Right kidney (tissue), 9 donors: Measurements from ENCODE around the gene PODN.
A peak's percentile ranks its signal among the peaks of the same experiment; 100 is the strongest.

Experiments used
- DNase-seq: peaks from one replicate; pipeline ENCODE4 v3.0.0-alpha.2; 2016
- long read RNA-seq, 8 donors: transcript quantifications; one replicate each; lab custom pipeline, GENCODE V29; 2026

PODN gene
- long read RNA-seq, donor 1 = 0 reads
- long read RNA-seq, donor 2 = 0 reads
- long read RNA-seq, donor 3 = 0 reads
- long read RNA-seq, donor 4 = 0 reads
- long read RNA-seq, donor 5 = 0 reads
- long read RNA-seq, donor 6 = 0 reads
- long read RNA-seq, donor 7, partial matches to known transcripts = 0 of 2 reads
- long read RNA-seq, donor 7, other reads (novel, unspliced or antisense) = 0 of 2 reads
- long read RNA-seq, donor 8 = 0 reads

DNA sequence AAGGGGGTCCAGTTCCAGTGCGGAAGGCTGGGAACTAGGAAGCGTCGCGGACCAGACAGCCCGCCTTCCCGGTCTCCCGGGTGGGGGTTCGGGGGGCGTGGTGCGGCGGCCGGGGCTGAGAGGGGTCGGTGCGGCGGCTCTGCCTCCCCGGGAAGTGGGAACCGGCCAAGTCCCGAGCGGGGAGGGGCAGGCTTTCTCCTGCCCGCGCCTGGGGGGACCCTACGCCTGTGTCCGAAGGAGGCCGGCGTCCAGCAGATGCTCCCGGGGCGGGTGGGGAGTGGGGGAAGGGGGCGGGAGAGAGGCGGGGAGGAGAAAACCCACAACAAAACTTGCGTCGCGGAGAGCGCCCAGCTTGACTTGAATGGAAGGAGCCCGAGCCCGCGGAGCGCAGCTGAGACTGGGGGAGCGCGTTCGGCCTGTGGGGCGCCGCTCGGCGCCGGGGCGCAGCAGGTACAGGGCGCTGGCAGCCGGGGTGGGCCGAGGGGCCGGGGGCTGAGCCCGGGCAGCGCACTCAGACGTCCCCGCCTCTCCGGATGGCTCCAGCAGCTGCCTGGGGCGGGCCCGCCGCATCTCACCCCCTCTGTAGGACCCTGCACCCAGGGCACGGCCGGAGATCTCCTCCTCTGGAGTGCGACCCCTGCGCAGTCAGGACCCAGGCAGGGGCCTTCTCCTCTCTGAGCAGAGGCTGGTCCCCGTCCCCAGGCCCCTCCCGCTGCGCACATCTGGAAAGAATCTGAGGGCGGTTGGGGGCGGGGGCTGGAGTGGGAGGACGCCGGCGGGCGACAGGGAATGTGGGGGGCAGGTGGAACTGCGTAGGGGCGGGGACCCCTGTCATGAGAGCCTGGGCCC lies at the start of gene PODN:
Gene PODN, plus strand, starts transcription at position 355 of the 849 bp plus-strand sequence. CDS start 7,643 bp downstream, outside the sequence.
- DNase-seq = peak; percentile 56

DNA sequence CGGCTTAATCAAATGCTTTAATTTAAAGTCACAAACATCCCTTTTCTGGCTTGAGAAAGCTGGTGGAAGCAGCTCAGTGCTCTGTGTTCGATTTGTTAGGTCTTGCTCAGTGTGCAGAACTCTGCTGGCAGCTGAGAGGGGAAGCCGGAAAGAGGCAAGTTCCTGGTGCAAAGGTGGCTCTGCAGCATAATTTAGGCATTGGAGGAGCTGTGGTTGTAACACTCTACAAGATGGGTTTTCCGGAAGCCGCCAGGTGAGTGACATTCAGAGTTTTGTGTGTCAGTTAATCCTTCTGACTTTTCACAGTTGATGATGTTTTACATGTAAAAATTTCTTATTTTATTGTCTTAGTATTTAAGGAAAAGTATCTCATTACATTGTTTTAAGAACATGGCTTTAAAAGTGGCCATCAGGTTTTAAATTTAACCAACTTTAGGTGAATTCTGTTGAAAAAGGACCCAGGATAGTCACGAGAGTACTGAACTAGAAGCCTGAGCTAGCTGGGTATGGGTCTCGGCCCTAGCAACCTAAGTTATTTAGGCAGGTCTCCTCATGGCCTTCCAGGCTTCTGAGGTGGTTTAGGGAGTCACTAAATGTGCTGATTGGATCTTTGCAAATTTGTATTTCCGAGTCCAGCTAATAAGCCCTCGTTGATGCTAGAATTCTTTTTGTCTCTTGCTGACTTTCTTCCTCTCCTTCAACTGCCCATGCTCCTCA lies 47.1 kb upstream of the PODN start:
- DNase-seq = peak; percentile 57

DNA sequence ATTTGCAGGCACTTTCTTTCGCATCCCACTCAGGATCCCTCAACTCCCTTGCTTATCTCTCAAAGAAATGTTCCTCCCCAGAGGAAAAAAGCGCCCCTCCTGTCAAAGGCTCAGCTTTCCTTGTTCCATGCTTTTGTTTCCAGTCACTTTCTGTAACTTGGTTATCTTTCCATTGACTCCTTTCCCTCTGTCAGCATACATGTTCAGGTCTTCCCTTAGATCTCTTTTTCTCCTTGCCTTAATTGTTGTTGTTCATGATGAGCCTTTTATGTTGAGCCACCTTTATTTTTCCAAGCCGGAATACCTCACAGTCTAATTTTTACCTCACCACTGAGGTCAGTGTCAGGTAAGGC lies 46.5 kb upstream of the PODN start:
- DNase-seq = peak; percentile 11

GRCh38 chr1:53016705-53017104 lies 45.3 kb upstream of the PODN start:
- no peak for DNase-seq

DNA sequence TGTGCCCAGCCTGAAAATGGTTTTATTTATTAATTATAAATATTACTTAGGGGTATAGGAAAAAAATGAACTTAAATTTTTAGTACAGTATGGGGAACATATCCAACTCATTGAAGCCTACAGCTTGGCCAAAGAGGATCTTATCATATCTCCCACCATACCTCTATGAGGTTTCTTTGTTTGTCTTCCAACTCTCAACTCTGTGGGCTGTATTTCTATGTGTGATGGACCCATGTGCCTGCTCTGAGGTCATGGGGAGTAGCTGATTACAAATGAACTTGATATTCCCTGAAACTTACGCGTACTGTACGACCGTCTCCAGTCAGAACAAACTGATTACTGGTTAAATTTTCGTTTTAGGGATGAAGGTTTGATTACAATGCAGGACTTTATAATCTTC lies 41.4 kb upstream of the PODN start:
- DNase-seq = no peak

DNA sequence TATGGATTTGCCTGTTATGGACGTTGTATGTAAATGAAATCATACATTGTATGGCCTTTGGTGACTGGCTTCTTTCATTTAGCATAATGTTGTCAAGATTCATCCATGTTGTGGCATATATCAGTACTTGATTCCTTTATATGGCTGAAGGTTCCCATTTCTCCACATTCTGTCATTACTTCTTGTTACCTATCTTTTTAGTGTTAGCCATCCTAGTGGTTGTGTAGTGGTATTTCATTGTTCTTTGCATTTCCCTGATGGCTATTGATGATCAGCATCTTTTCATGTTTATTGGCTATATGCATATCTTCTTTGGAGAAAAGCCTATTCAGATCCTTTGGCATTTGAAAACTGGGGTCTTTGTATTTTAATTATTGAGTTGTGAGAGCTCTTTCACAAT lies 39.8 kb upstream of the PODN start:
- no peak for DNase-seq

DNA sequence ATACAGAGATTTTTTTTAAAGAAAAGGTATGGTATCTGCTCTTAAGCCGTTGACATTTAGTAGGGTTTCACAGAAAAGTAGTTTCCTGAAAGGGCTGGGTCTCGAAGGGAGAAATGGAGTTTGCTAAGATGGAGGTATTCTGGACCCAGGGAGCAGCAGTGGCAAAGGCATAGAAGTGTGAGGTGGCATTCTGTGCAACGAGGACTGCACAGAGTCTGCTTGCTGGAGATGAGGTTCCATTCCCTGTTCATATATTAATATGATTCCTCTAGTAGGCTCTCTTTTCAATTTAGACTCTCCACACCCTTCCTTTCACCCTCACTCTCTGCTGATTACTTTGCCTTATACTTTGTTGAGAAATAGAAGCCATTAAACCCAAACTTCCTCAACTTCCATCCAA lies 38.5 kb upstream of the PODN start:
- no peak for DNase-seq

- DNase-seq = no peak
Measured at GRCh38 chr1:53024117-53024516, 37.9 kb upstream of the PODN start.

DNA sequence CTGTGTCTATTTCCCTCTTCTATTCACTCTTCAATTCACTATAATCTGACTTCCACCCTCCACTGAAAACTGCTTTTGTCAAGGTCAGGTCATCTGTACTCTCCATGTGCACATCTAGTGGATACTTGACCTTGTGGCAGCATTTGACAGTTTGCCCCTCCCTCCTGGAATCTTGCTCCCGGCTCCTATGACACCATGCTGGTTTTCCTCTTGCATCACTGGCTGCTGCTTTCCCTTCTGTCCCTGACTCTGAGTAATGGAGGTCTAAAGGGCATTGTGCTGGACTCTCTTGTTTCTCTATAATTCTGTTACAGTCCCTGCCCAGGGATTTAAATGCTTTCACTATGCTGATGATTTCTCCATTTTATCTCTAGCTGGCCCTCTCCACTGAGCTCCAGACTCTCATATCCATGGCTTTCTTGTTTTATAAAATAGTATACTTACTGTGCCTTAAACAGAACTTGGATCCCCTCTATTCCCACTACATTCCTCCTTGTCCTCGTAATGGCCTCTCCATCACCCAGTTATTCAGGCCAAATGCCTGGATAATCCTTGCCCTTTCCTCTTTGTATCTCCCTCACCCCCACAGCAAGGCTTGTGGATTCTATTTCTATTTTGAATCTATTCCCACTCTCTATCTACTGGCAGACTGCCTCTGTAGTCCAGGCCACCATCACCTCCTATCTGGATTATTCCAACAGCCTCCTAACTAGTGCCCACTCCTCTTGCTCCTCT lies 36.8 kb upstream of the PODN start:
- DNase-seq = no peak

DNA sequence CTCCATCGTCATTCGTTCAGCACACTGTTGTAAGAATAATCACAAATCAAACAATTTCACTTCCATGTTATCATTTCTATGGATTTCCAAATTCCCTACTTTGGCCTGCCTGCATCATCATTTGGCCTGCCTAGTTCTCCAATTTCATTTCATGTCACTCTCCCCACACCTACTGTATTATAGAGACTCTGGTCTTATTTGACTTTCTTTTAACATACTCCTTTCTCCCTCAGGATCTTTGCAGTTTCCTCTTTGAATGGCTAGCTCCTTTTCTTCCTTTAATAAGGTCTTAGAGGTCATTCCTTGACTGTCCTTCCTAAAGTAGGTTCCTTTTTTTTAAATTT lies 36.3 kb upstream of the PODN start:
- no peak for DNase-seq

DNA sequence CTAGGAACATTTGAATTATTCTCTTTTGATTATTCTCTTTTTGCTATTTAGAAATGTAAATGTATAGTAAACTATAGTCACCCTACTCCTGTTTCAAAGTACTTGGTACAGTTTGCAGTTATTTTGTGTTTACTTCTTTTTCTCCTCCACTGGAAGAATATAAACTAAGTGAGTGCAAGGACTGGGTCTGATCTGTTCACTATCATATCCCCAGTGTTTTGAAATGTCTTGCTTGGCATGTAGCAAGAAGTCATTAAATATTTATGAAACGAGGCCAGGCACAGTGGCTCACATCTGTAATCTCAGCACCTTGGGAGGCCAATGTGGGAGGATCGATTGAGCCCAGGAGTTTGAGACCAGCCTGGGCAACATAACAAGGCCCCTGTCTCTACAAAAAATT lies 35.8 kb upstream of the PODN start:
- no peak for DNase-seq

DNA sequence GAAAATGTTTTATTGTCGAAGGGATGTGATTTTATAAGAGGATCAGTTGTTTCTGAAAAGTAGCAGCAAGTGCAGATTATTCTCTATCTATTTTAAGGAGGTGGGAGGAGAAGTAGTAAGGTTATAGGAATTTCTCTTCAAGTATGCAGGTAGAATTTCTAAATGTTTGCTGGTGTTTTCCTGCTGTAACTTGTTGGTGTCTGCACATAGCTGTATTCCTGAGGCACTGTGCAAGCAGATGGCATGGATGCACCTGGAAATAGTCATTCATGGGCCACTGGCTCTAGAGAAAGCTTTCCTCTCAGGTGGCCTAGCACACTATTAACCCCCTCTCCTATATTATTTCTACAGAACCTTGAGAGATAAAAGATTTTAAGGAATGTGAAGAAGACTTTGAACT lies 30.3 kb upstream of the PODN start:
- no peak for DNase-seq

- no peak for DNase-seq
Measured at GRCh38 chr1:53037159-53037558, 24.9 kb upstream of the PODN start.

DNA sequence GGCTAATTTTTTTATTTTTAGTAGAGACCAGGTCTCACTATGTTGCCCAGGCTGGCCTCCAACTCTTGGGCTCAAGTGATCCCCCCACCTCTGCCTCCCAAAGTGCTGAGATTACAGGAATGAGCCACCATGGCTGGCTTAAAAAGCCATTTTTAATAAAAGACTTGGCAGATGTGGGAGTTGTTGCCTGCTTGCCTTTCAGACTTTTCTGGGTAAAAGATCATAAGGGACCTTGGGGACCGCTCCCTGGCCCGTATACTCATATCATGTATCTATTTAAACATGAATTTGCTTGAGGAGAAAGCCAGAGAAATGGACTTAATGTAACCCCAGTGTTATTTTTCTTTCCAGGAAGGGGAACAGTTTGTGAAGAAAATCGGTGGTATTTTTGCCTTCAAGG lies 23.4 kb upstream of the PODN start:
- DNase-seq = no peak

GRCh38 chr1:53043271-53043670 lies 18.7 kb upstream of the PODN start:
- no peak for DNase-seq

- DNase-seq = no peak
Measured at GRCh38 chr1:53044926-53045325, 17.1 kb upstream of the PODN start.

- DNase-seq = no peak
Measured at GRCh38 chr1:53046930-53047329, 15.1 kb upstream of the PODN start.

- DNase-seq = no peak
Measured at GRCh38 chr1:53047737-53048736, 14.0 kb upstream of the PODN start.

DNA sequence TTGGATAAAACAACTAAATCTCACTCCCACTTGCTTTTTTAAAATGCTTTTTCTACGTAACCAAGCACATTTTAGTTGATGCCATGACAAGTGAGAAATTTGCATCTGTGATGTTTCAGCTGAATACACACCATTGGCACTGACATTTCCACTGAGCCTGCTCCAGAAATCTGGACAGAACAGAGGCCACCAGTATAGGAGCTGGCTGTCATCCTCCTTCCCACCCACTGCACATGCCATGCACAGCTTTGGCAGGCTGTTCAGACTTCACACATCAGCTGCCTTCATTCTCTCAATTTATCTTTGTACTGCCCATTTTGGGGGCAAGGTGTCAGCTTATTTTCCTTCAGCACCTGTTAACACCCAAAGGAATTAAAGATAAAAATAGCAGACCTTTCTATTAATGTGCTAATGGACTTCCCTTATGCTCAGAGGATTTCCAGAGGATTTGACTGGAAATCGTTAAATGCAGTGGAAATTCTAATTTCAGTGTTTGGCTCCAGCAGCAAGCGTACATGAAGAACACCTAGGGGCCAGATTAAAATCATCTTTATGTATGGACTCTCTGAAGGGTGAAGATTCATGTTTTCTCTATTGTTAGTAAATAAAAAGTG lies 12.9 kb upstream of the PODN start:
- DNase-seq = no peak

DNA sequence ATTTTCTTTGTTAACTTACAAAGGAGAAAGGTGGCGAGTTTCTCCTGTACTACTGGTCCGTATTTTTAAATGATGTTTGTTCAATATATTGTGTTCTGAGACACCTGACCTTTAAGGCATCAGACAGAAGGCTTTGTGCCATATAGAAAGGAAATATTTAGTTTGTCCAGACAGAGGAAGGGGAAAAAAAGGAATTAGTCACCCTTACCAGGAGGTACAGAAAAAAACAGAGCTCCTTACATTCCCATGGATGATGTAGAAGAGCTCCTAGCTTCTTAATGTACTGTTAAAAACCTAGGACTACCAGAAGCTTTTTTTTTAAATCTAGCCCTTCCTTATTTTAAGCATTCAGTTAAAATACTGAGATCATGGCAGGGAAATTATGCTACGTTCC lies 12.4 kb upstream of the PODN start:
- DNase-seq = no peak

DNA sequence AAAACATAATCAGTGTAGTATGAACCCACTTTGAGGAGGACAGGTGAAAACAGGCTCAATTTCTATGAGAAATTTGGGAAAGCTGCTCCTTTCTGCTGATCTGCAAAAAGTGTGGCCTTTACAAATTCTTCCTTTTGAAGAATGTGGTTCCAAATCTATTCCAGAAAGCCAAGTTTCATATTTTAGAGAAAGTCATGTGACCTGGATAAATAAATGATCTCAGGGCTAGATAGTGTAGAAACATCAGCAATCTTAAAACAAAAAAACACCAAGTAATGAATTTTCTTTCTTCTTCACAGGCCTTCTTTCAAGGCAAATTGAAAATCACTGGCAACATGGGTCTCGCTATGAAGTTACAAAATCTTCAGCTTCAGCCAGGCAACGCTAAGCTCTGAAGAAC lies 11.7 kb upstream of the PODN start:
- no peak for DNase-seq
